Suprapubic skin (tissue), 4 donors: Measurements from ENCODE around the gene ENTPD7.

ENCODE experiments used
- EP300 ChIP-seq: sonication (generic); formaldehyde crosslinking; IDR thresholded peaks from one replicate; pipeline ENCODE4 v1.6.1; 2017; ENCODE audit warnings: antibody characterized with exemption
- POLR2A ChIP-seq, 2 donors: fragments of 450-650 bp; IDR thresholded peaks; one replicate each; pipeline ENCODE4 v1.6.1; 2017; ENCODE audit warnings: antibody characterized with exemption in 2 of 2, mild to moderate bottlenecking in 2 of 2, moderate library complexity in 2 of 2
- POLR2AphosphoS5 ChIP-seq, 3 donors: sonication (generic); formaldehyde crosslinking; IDR thresholded peaks; one replicate each; pipeline ENCODE4 v1.6.1; 2017; ENCODE audit warnings: antibody characterized with exemption in 3 of 3
- TF ChIP-seq, protein P1 (sequence below), 2 donors: fragments of 200-600 bp in 1 of 2; fragments of 450-650 bp in 1 of 2; sonication (generic) in 1 of 2; IDR thresholded peaks; one replicate each; pipeline ENCODE4 v1.5.1; 2016 to 2019; ENCODE audit warnings: antibody characterized with exemption in 2 of 2, mild to moderate bottlenecking in 1 of 2, moderate library complexity in 1 of 2

- TF ChIP-seq, protein P1, sequence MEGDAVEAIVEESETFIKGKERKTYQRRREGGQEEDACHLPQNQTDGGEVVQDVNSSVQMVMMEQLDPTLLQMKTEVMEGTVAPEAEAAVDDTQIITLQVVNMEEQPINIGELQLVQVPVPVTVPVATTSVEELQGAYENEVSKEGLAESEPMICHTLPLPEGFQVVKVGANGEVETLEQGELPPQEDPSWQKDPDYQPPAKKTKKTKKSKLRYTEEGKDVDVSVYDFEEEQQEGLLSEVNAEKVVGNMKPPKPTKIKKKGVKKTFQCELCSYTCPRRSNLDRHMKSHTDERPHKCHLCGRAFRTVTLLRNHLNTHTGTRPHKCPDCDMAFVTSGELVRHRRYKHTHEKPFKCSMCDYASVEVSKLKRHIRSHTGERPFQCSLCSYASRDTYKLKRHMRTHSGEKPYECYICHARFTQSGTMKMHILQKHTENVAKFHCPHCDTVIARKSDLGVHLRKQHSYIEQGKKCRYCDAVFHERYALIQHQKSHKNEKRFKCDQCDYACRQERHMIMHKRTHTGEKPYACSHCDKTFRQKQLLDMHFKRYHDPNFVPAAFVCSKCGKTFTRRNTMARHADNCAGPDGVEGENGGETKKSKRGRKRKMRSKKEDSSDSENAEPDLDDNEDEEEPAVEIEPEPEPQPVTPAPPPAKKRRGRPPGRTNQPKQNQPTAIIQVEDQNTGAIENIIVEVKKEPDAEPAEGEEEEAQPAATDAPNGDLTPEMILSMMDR (IDR thresholded peaks at IDR 0.05): no peak
- TF ChIP-seq POLR2A (IDR thresholded peaks at IDR 0.05) (no peak), POLR2AphosphoS5 (IDR thresholded peaks at IDR 0.05) (no peak), EP300 (no peak)
These were observed 19.6 kb downstream of the ENTPD7 start for GRCh38 chr10:99678921-99679320.
